GM21390 (cell line): ENCODE results near the gene AMPD3.

Source experiments
- ATAC-seq: cut with Tn5 transposase; IDR thresholded peaks from one replicate; pipeline ENCODE4 v1.9.1; 2021; ENCODE audit not compliant: unreplicated experiment

The AMPD3 gene

GRCh38 chr11:10528121-10528520 is 73.1 kb downstream of the AMPD3 start:
- no peak for ATAC-seq

- no peak for ATAC-seq
These were observed 74.2 kb downstream of the AMPD3 start for GRCh38 chr11:10529279-10529678.

DNA sequence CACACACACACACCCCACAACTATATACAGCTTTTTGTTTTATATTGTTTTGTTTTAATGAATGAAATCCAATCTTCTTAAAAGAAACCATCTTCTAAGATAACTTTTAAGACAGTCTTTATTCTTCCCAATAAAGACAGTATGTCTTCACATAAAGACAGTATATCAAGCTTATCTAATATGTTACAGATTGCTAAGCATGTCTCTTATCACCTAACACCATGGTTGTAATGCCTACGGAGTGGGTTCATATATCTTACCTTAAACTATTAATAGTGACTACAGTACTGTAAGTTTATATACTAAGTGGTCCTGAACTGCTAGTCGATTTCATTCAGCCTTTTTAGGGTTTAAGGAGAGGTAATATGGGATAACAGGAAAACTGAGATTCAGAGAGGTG is 77.5 kb downstream of the AMPD3 start:
- ATAC-seq = no peak

GRCh38 chr11:10533323-10533722 is 78.3 kb downstream of the AMPD3 start:
- ATAC-seq = no peak

DNA sequence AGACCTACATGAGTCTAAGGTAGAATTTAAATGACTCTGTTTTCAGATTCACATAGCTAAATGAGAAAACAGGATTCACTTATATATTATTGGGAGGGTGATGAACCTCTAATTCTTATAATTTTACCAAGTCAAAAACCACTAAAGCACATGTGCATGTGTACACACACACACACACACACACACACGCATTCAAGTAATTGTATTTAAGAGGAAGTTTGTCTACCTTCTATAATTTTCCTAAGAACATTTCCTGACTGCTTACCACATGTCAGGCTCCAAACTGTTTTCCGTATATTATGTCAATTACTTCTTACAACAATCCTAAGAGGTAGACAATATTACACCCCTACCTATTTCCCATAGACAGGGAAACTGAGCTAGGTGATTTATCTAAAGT is 79.3 kb downstream of the AMPD3 start:
- no peak for ATAC-seq

GRCh38 chr11:10537600-10537999 is 82.5 kb downstream of the AMPD3 start:
- no peak for ATAC-seq

DNA sequence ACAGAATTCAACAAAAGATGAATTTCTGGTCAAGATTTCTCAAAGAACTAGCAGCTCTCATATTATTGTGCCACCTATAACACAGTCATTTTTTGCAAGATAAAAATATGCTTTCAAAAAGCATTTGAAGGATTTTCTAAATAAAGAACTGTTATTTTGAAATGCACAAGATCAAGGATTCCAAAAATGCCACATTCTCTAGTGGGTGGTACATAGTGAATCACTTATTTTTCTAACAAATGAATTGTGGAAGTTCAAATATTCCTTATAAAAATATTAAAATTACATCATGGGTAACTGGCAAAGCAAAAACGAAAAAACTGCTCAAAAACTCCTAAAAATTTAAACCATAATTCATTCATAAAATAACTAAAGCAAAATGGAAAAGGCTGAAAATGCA is 83.9 kb downstream of the AMPD3 start:
- no peak for ATAC-seq

GRCh38 chr11:10539339-10539738 is 84.3 kb downstream of the AMPD3 start:
- no peak for ATAC-seq

GRCh38 chr11:10540546-10540914 is 85.5 kb downstream of the AMPD3 start:
- ATAC-seq = peak; percentile 21

GRCh38 chr11:10540915-10541560 is 86.0 kb downstream of the AMPD3 start, which contains the start of gene RNF141:
Gene RNF141 (minus strand): TSS chr11:10541187. CDS start chr11:10534158, 7,029 bp downstream.
- ATAC-seq = peak; percentile 97

- no peak for ATAC-seq
These were observed 86.5 kb downstream of the AMPD3 start for GRCh38 chr11:10541561-10541930.

DNA sequence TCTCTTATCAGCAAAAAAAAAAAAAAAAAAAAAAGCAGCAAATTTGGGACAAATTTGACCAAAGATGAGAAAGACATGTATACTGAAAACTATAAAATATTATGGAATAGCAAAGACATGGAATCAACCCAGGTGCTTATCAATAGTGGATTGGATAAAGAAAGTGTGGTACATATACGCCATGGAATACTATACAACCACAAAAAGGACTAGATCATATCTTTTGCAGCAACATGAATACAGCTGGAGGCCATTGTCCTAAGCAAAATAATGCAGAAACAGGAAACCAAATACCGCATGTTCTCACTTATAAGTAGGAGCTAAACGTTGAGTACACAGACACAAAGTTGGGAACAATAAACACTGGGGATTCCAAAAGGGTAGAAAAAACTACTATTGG is 87.7 kb downstream of the AMPD3 start:
- no peak for ATAC-seq

DNA sequence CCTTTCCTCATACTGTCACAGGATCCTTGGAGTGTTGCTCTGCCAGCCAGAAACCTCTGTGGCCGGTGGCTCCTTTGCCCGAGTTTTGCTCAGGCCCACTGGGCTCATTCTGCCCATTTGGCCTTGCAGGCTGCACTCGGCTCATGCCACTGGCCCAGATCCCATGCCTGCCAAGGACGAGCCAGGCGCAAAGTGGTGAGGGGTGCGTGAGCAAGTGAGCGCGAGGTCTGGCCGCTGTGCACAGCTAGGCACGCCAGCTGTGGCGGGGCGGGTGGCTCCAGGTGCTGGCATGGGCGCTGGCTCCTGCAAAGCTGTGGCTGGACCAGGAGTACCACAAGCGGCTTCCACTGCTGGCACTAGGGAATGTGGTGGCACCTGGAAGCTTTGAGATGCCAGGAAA is 88.7 kb downstream of the AMPD3 start:
- no peak for ATAC-seq

- no peak for ATAC-seq
These were observed 89.7 kb downstream of the AMPD3 start for GRCh38 chr11:10544491-10545465.

DNA sequence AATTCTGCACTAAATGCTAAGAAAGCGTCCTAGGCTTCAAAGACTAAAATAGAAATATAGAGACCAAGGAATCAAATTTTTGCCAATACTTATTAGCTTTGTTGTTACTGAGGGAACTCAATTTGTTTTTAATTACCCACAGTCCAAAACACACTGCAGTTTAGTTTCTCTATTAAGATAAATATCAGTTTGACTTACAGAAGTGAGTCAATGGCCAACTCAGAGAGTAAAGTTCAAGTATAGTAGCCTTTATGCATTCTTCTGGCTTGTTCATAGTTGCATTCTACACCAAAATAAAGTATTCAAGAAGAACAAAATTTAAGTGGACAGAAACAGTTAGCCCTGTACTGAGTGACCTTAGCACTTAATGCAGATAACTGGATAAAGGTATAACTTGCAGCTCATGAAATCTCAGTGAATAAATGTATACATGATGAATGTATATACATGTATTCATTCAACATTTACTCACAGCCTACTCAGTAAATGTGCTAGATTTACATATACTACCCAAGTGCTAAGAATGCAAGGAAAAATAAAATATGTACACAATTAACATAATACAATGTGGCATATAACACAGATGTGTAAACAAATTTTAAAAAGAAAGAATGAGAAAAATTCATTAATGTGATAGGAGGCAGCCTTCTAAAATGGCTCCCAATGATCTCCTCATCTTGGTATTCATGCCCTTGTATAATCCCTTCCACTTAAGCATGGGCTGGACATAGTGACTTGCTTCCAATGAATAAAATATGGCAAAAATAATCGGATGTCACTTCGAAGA is 95.6 kb downstream of the AMPD3 start:
- no peak for ATAC-seq

DNA sequence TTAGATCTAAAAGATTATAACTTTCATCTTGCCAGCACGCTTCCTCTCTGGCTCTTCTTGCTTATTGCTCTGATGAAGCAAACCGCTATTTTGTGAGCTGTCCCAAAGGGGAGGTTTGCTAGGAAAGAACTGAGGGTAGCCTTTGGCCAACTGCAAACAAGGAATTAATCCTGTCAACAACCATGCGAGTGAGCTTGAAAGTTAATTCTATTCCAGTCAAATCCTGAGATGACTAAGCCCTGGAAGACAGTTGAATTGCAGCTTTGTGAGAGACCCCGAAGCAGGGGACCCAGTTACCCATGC is 96.2 kb downstream of the AMPD3 start:
- ATAC-seq = no peak

DNA sequence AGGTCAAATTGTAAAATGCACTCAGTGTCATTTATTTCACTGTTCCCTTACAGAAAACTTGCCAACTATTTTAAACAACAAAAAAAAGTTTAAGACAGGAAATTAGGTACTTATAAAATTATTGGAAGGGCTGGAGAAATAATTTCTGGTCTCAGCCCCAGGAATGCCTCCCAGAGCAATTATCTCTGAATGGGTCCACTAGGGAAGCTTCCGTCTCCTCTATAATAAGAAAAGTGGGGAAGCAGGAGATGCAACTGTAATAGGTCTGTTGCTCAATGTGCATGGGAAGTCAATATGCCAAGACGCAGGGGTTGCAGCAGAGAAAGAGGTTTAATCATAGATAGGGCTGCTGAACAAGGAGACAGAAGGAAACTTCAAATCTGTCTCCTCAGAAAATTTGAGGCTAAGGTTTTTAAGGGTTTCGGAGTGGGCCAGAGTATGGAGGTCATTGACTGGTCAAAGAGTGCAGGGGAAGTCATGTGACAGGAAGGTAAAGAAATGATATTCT is 96.8 kb downstream of the AMPD3 start:
- no peak for ATAC-seq

GRCh38 chr11:10556590-10556989 is 101.5 kb downstream of the AMPD3 start:
- no peak for ATAC-seq
